ENCODE results near the gene CNTLN.

The CNTLN gene

DNA sequence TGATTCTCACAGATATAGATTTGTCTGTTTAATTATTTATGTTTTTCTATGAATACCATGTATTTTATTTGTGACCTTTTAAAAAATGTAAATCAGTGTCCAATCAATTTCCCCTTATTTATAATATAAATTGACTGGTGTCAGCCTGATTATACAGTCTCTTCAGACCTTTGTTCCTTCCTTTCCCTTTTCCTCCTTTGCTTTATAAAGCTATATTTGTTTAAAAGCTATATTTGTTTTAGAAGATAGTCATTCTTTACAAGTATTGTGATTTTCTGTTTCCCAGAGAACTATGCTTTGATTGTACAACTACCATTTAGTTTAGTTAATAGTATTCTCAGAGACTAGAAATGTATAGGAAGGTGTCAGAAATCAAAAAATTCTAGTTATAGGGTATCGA is 90.6 kb downstream of the CNTLN start:
- Histone ChIP-seq H3F3A (ENCODE audit: insufficient read depth) (no peaks in the 10 kb centered on the region), H3K9ac (ENCODE audit: low read length) (no peak overlapping the region), H3K79me2 (ENCODE audit: insufficient read depth, low read length) (no peaks in the 10 kb centered on the region), H2AFZ (ENCODE audit: low read depth, low read length, severe bottlenecking) (no peak overlapping the region), H3K27me3 (ENCODE audit: low read length) (no peaks in the 10 kb centered on the region), H3K9me3 (ENCODE audit: insufficient read depth, low read length) (no peaks in the 10 kb centered on the region), H4K20me1 (ENCODE audit: low read depth, low read length) (no peaks in the 10 kb centered on the region), H3K4me3 (ENCODE audit: insufficient read depth, low read length, poor library complexity, severe bottlenecking) (no peak overlapping the region), H3K4me2 (ENCODE audit: low read depth, low read length, poor library complexity, severe bottlenecking) (no peak overlapping the region), H3K9me2 (replicated peaks; ENCODE audit: insufficient read depth, low read length) (no peaks in the 10 kb centered on the region), H3K27ac (ENCODE audit: low read depth, low read length) (no peak overlapping the region), H3K36me3 (ENCODE audit: low read length) (no peaks in the 10 kb centered on the region)
- TF ChIP-seq EZH2phosphoT487 (conservative IDR thresholded peaks at IDR 0.05; ENCODE audit: low read length) (no peak), CTCF (IDR thresholded peaks at IDR 0.05; ENCODE audit: insufficient read depth, low read length, poor library complexity, severe bottlenecking) (no peak)

DNA sequence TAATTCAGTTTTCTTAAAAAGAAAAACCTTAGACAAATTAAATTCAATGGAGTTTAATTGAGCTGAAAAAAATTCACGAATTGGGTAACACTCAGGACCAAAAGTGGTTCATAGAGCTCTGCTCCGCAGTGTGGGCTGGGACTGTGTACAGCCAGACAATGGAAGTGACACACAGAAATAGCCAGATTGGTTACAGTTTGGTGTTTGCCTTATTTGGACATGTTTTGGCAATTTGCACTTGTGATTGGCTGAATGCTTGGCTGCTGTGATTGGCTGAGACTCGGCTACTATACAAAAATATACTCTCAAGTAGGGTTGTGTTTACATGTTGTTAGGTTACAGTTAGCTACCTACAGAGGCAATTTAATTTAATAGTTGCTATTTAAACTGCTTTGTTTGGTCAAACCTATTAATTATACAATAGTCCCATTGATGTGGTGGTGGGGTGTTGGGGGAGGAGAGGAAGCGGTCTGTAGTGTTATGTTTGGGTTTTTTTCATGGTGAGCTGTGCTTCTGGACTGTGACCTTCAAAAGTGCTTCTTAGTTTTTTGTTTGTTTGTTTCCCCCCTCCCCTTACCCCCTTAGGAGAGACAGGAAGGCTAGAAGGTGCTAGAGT is 95.2 kb downstream of the CNTLN start:
- Histone ChIP-seq H3K9me3 (ENCODE audit: insufficient read depth, low read length) (no peaks in the 10 kb centered on the region), H3K27me3 (ENCODE audit: low read length) (no peaks in the 10 kb centered on the region), H3K4me3 (ENCODE audit: insufficient read depth, low read length, poor library complexity, severe bottlenecking) (no peak overlapping the region), H3K79me2 (ENCODE audit: insufficient read depth, low read length) (no peaks in the 10 kb centered on the region), H3K9me2 (replicated peaks; ENCODE audit: insufficient read depth, low read length) (no peaks in the 10 kb centered on the region), H4K20me1 (ENCODE audit: low read depth, low read length) (no peaks in the 10 kb centered on the region), H2AFZ (ENCODE audit: low read depth, low read length, severe bottlenecking) (no peak overlapping the region), H3K27ac (ENCODE audit: low read depth, low read length) (no peak overlapping the region), H3K9ac (ENCODE audit: low read length) (no peak overlapping the region), H3K36me3 (ENCODE audit: low read length) (no peaks in the 10 kb centered on the region), H3K4me2 (ENCODE audit: low read depth, low read length, poor library complexity, severe bottlenecking) (no peak overlapping the region), H3F3A (ENCODE audit: insufficient read depth) (no peaks in the 10 kb centered on the region)
- TF ChIP-seq CTCF (IDR thresholded peaks at IDR 0.05; ENCODE audit: insufficient read depth, low read length, poor library complexity, severe bottlenecking) = no peak
- TF ChIP-seq EZH2phosphoT487 (conservative IDR thresholded peaks at IDR 0.05; ENCODE audit: low read length) = no peak

DNA sequence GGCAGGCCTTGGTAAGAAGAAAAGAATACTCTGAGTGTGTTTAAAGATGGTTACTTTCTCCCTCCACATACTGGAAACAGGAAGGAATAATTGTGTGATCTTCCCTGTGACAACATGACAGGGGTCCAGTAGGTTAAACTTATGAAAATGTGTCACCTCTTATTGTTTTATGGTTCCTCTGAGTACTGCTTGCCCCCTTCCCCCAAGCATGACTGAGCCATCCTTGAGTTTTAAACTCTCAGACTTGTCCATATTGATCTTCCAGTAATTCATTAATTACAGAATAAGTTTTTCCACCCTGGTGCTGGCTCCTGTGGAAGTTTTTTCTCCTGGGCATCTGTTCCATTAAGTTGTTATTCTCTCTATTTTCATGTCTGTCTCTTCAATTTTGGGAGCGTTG is 95.8 kb downstream of the CNTLN start:
- Histone ChIP-seq H3K27ac (ENCODE audit: low read depth, low read length) (no peak overlapping the region), H3K27me3 (ENCODE audit: low read length) (no peaks in the 10 kb centered on the region), H3K9me2 (replicated peaks; ENCODE audit: insufficient read depth, low read length) (no peaks in the 10 kb centered on the region), H3K4me3 (ENCODE audit: insufficient read depth, low read length, poor library complexity, severe bottlenecking) (no peak overlapping the region), H3K79me2 (ENCODE audit: insufficient read depth, low read length) (no peaks in the 10 kb centered on the region), H3K36me3 (ENCODE audit: low read length) (no peaks in the 10 kb centered on the region), H3K9me3 (ENCODE audit: insufficient read depth, low read length) (no peaks in the 10 kb centered on the region), H3F3A (ENCODE audit: insufficient read depth) (no peaks in the 10 kb centered on the region), H2AFZ (ENCODE audit: low read depth, low read length, severe bottlenecking) (no peak overlapping the region), H3K4me2 (ENCODE audit: low read depth, low read length, poor library complexity, severe bottlenecking) (no peak overlapping the region), H3K9ac (ENCODE audit: low read length) (no peak overlapping the region), H4K20me1 (ENCODE audit: low read depth, low read length) (no peaks in the 10 kb centered on the region)
- no peak for TF ChIP-seq CTCF (IDR thresholded peaks at IDR 0.05; ENCODE audit: insufficient read depth, low read length, poor library complexity, severe bottlenecking)
- no peak for TF ChIP-seq EZH2phosphoT487 (conservative IDR thresholded peaks at IDR 0.05; ENCODE audit: low read length)
